Dedifferentiated amniotic fluid mesenchymal stem cell (primary cell): ENCODE data around the gene ITGA2B.
"Not testable (repeated sequence)": the region's sequence is repeated elsewhere in the genome, so short reads cannot be mapped to it uniquely, and the experiment has no call there.

Source experiments
- DNase-seq: peaks from one replicate; pipeline ENCODE4 v3.0.0-alpha.2; 2016; ENCODE audit errors: extremely low spot score

The ITGA2B gene

GRCh38 chr17:44390250-44390870, 911 bp upstream of the ITGA2B start:
- no peak for DNase-seq

GRCh38 chr17:44389723-44390202, 314 bp upstream of the ITGA2B start:
- no peak for DNase-seq

GRCh38 chr17:44387804-44388203, 1.6 kb downstream of the ITGA2B start:
- no peak for DNase-seq

GRCh38 chr17:44386182-44386525, 3.3 kb downstream of the ITGA2B start:
- no peak for DNase-seq

- peak; percentile 31 for DNase-seq
Observed at GRCh38 chr17:44385287-44386181, 3.9 kb downstream of the ITGA2B start.

GRCh38 chr17:44384823-44385286, 4.6 kb downstream of the ITGA2B start:
- no peak for DNase-seq

- DNase-seq = no peak
Observed at GRCh38 chr17:44384281-44384822, 5.1 kb downstream of the ITGA2B start.

- no peak for DNase-seq
Observed at GRCh38 chr17:44383861-44384260, 5.6 kb downstream of the ITGA2B start.

- no peak for DNase-seq
Observed at GRCh38 chr17:44383363-44383762, 6.1 kb downstream of the ITGA2B start.

- no peak for DNase-seq
Observed at GRCh38 chr17:44382917-44383316, 6.5 kb downstream of the ITGA2B start.

- DNase-seq = no peak
Observed at GRCh38 chr17:44381810-44382305, 7.6 kb downstream of the ITGA2B start.

- DNase-seq = no peak
Observed at GRCh38 chr17:44380767-44381166, 8.7 kb downstream of the ITGA2B start.

- no peak for DNase-seq
Observed at GRCh38 chr17:44379887-44380286, 9.6 kb downstream of the ITGA2B start.

GRCh38 chr17:44378171-44378705, 11.2 kb downstream of the ITGA2B start:
- DNase-seq = no peak

- no peak for DNase-seq
Observed at GRCh38 chr17:44376779-44377178, 12.7 kb downstream of the ITGA2B start.

- no peak for DNase-seq
Observed at GRCh38 chr17:44376124-44376523, 13.3 kb downstream of the ITGA2B start.

GRCh38 chr17:44375196-44376017, 14.0 kb downstream of the ITGA2B start:
- no peak for DNase-seq

- no peak for DNase-seq
Observed at GRCh38 chr17:44374306-44375195, 14.9 kb downstream of the ITGA2B start.

GRCh38 chr17:44372036-44372435, 17.4 kb downstream of the ITGA2B start:
- DNase-seq = no peak

- DNase-seq = not testable (repeated sequence)
Observed at GRCh38 chr17:44369414-44370023, 19.9 kb downstream of the ITGA2B start.
